Kidney (tissue), 14 donors: Measurements from ENCODE around the gene FIGLA. TPM values are rescaled to one million over a fixed set of nuclear protein-coding genes. Genes with fewer than 3 reads are reported as not detected.
"Not testable (repeated sequence)": the region's sequence is repeated elsewhere in the genome, so short reads cannot be mapped to it uniquely, and the experiment has no call there.

Source experiments
- DNase-seq, 5 donors: peaks; one replicate each; pipeline ENCODE4 v3.0.0-alpha.2; 2013 to 2020
- FAIRE-seq: peaks from 2 replicates; lab custom pipeline; 2012; peaks lifted over from hg19 to GRCh38; lab: Jason Lieb, UNC
- H3K27ac ChIP-seq, 2 donors: one replicate each; pipeline ENCODE4 v1.7.0; 2013; ENCODE audit warnings: low read depth in 2 of 2, low read length in 2 of 2, inconsistent platforms in 1 of 2
- H3K27me3 ChIP-seq: one replicate; pipeline ENCODE4 v1.7.1; 2013; ENCODE audit warnings: low read length, inconsistent platforms; ENCODE audit not compliant: control insufficient read depth, insufficient read depth
- H3K36me3 ChIP-seq, 3 donors: one replicate each; pipeline versions ENCODE4 v1.7.0 to v1.7.1; 2013; ENCODE audit warnings: low read length in 3 of 3, control low read depth in 1 of 3, inconsistent platforms in 1 of 3; ENCODE audit not compliant: insufficient read depth in 3 of 3, control insufficient read depth in 2 of 3
- H3K4me1 ChIP-seq, 3 donors: one replicate each; pipeline versions ENCODE4 v1.7.0 to v1.7.1; 2013; ENCODE audit warnings: low read length in 3 of 3, inconsistent platforms in 1 of 3, low read depth in 1 of 3; ENCODE audit not compliant: control insufficient read depth in 2 of 3, insufficient read depth in 2 of 3
- H3K4me3 ChIP-seq, 3 donors: one replicate each; pipeline versions ENCODE4 v1.7.0 to v1.8.1; 2013; ENCODE audit warnings: low read length in 3 of 3, control low read depth in 1 of 3, inconsistent platforms in 1 of 3
- H3K9ac ChIP-seq, 3 donors: one replicate each; pipeline versions ENCODE4 v1.7.0 to v1.7.1; 2013; ENCODE audit warnings: low read length in 3 of 3, control low read depth in 1 of 3, inconsistent platforms in 1 of 3
- H3K9me3 ChIP-seq, 3 donors: one replicate each; pipeline versions ENCODE4 v1.7.0 to v1.7.1; 2013; ENCODE audit warnings: low read length in 3 of 3, control low read depth in 1 of 3, inconsistent platforms in 1 of 3; ENCODE audit not compliant: control insufficient read depth in 2 of 3, insufficient read depth in 1 of 3
- CTCF ChIP-seq: IDR thresholded peaks from 3 replicates; pipeline ENCODE4 v1.5.1; 2012; ENCODE audit warnings: mild to moderate bottlenecking, moderate library complexity, borderline replicate concordance; ENCODE audit not compliant: insufficient read depth; ENCODE audit errors: extremely low read depth
- intact Hi-C: fragments of 100-400 bp; cut with DNase I; formaldehyde crosslinking; loops from one replicate; pipeline ENCODE4 v1.11.1; 2022
- polyA plus RNA-seq: library from polyadenylated mRNA; stranded (reverse); fragments of 350-450 nt; fragmentation: Illumina TruSeq; extraction: RNeasy Lipid Tissue Mini Kit (QIAGEN cat#74804); gene quantifications from one replicate; pipeline ENCODE4 v1.2.3, GENCODE V29; 2014; ENCODE audit warnings: low read depth, low replicate concordance; ENCODE audit not compliant: insufficient read depth
- total RNA-seq: library from RNA; stranded (reverse); fragmentation: NEBNext Ultra II Directional; extraction: Animal tissue kit (Norgen Biotek cat#: 25700); gene quantifications from one replicate; pipeline ENCODE4 v1.2.1, GENCODE V29; 2021
- donor health status: control.
- donor health status: control.
- donor health status: control.
- donor health status: control.
- donor health status: control.
- donor health status: DM: yes; HTN: yes; CAD: no.
- donor health status: Normal renal cell carcinoma (clear cell type).

FIGLA gene
- total and polyA plus RNA-seq, 2 donors from 2014 or later: not detected

- Histone ChIP-seq H3K27me3 (no peaks in the 10 kb centered on the region), H3K9ac (no peak overlapping the region), H3K36me3 (no peaks in the 10 kb centered on the region), H3K27ac (no peak overlapping the region), H3K4me3 (no peak overlapping the region), H3K4me1 (no peaks in the 10 kb centered on the region), H3K9me3 (peaks cover 0 to 2% (median 0%) of the 10 kb centered on the region in 3 donors)
- DNase-seq (no peak), FAIRE-seq (no peak)
- intact Hi-C loops: no loop called here
- TF ChIP-seq CTCF: no peak
These were observed 11.3 kb upstream of the FIGLA start for GRCh38 chr2:70801607-70802263.

- no peak overlapping the region for H3K4me3 ChIP-seq
- H3K36me3 ChIP-seq: no peaks in the 10 kb centered on the region
- no peaks in the 10 kb centered on the region for H3K27me3 ChIP-seq
- no peak for DNase-seq
- no peaks in the 10 kb centered on the region for H3K4me1 ChIP-seq
- intact Hi-C loops: no loop called here
- H3K9ac ChIP-seq: no peak overlapping the region
- no peak for TF ChIP-seq CTCF
- no peak overlapping the region for H3K27ac ChIP-seq
- peaks cover 0 to 2% (median 0%) of the 10 kb centered on the region in 3 donors for H3K9me3 ChIP-seq
- FAIRE-seq: no peak
These were observed 9.3 kb upstream of the FIGLA start for GRCh38 chr2:70799706-70800105.

- DNase-seq, H3K4me3 ChIP-seq, intact Hi-C loops, FAIRE-seq, H3K9ac ChIP-seq, H3K27ac ChIP-seq, H3K4me1 ChIP-seq, H3K9me3 ChIP-seq, H3K36me3 ChIP-seq, H3K27me3 ChIP-seq: not testable (repeated sequence)
These were observed 7.6 kb upstream of the FIGLA start for GRCh38 chr2:70797996-70798395.

GRCh38 chr2:70797506-70797905 lies 7.1 kb upstream of the FIGLA start:
- no peak for DNase-seq
- TF ChIP-seq CTCF: no peak
- H3K4me3 ChIP-seq: no peak overlapping the region
- H3K4me1 ChIP-seq: no peaks in the 10 kb centered on the region
- no peak for FAIRE-seq
- no peaks in the 10 kb centered on the region for H3K27me3 ChIP-seq
- peaks cover 0 to 2% (median 0%) of the 10 kb centered on the region in 3 donors for H3K9me3 ChIP-seq
- no peaks in the 10 kb centered on the region for H3K36me3 ChIP-seq
- H3K9ac ChIP-seq: no peak overlapping the region
- intact Hi-C loops: no loop called here
- no peak overlapping the region for H3K27ac ChIP-seq
